NCI-H2196 treated with DMSO at 0.1 percent for 48 hours (cell line): ENCODE results near the gene SHISAL1.

Experiments
- DNase-seq: peaks from one replicate; lab custom pipeline; 2025; ENCODE audit not compliant: unreplicated experiment; lab: John Stamatoyannopoulos, UW

The SHISAL1 gene

GRCh38 chr22:44312766-44313165 is at the start of gene SHISAL1:
Gene SHISAL1 (minus strand): TSS chr22:44312951. CDS start chr22:44300945, 12,006 bp downstream.
- DNase-seq = no peak

GRCh38 chr22:44361391-44362126 is 48.8 kb upstream of the SHISAL1 start:
- no peak for DNase-seq

GRCh38 chr22:44360668-44361381 is 48.1 kb upstream of the SHISAL1 start:
- peak; percentile 48 for DNase-seq

GRCh38 chr22:44360306-44360667 is 47.5 kb upstream of the SHISAL1 start:
- no peak for DNase-seq

GRCh38 chr22:44359496-44360110 is 46.9 kb upstream of the SHISAL1 start:
- no peak for DNase-seq

- no peak for DNase-seq
Measured at GRCh38 chr22:44358709-44359440, 46.1 kb upstream of the SHISAL1 start.

- DNase-seq = no peak
Measured at GRCh38 chr22:44357966-44358465, 45.3 kb upstream of the SHISAL1 start.

GRCh38 chr22:44357296-44357965 is 44.7 kb upstream of the SHISAL1 start:
- no peak for DNase-seq

GRCh38 chr22:44355716-44356070 is 42.9 kb upstream of the SHISAL1 start:
- DNase-seq = no peak

- DNase-seq = no peak
Measured at GRCh38 chr22:44354288-44354687, 41.5 kb upstream of the SHISAL1 start.

- no peak for DNase-seq
Measured at GRCh38 chr22:44353041-44353440, 40.3 kb upstream of the SHISAL1 start.

GRCh38 chr22:44352378-44353035 is 39.8 kb upstream of the SHISAL1 start:
- DNase-seq = no peak

- DNase-seq = no peak
Measured at GRCh38 chr22:44351685-44352377, 39.1 kb upstream of the SHISAL1 start.

- DNase-seq = no peak
Measured at GRCh38 chr22:44351037-44351436, 38.3 kb upstream of the SHISAL1 start.

GRCh38 chr22:44349594-44349993 is 36.8 kb upstream of the SHISAL1 start:
- no peak for DNase-seq

GRCh38 chr22:44348971-44349560 is 36.3 kb upstream of the SHISAL1 start:
- no peak for DNase-seq

GRCh38 chr22:44347549-44347948 is 34.8 kb upstream of the SHISAL1 start:
- no peak for DNase-seq

GRCh38 chr22:44347080-44347479 is 34.3 kb upstream of the SHISAL1 start:
- no peak for DNase-seq

- DNase-seq = no peak
Measured at GRCh38 chr22:44345872-44346271, 33.1 kb upstream of the SHISAL1 start.
